DND-41 (cell line): ENCODE data around the gene KNTC1.

Experiments
- ATAC-seq: fragments of 200-7000 bp; cut with Tn5 transposase; 3 replicates; pipeline ENCODE4 v1.9.1; 2021; ENCODE audit warnings: low read depth; ENCODE audit not compliant: insufficient read depth
- DNase-seq: peaks from one replicate; pipeline ENCODE4 v3.0.0-alpha.2; 2020
- H2AFZ ChIP-seq: 2 replicates; pipeline ENCODE4 v1.6.0; 2012; ENCODE audit warnings: low read depth, low read length
- H3K27ac ChIP-seq: 2 replicates; pipeline ENCODE4 v1.5.1; 2012; ENCODE audit warnings: low read length, inconsistent platforms
- H3K27me3 ChIP-seq: fragments of 200-600 bp; sonication (generic); 2 replicates; pipeline ENCODE4 v1.6.0; 2012; ENCODE audit warnings: low read length, mild to moderate bottlenecking, inconsistent platforms; ENCODE audit not compliant: insufficient read depth, poor library complexity
- H3K36me3 ChIP-seq: 2 replicates; pipeline ENCODE4 v1.5.1; 2012; ENCODE audit warnings: low read length, inconsistent platforms; ENCODE audit not compliant: insufficient read depth
- H3K4me1 ChIP-seq: 2 replicates; pipeline ENCODE4 v1.5.1; 2012; ENCODE audit warnings: mild to moderate bottlenecking, low read length; ENCODE audit not compliant: insufficient read depth
- H3K4me2 ChIP-seq: 2 replicates; pipeline ENCODE4 v1.6.0; 2012; ENCODE audit warnings: mild to moderate bottlenecking, moderate library complexity, low read length, inconsistent platforms; ENCODE audit not compliant: insufficient read depth
- H3K4me3 ChIP-seq, 2 experiments: fragments of 200-600 bp in 1 of 2; shearing (Covaris generic) in 1 of 2; 2 replicates each; pipeline ENCODE4 v1.5.1; 2012 to 2016; ENCODE audit warnings: inconsistent platforms in 2 of 2, low read length in 2 of 2, mild to moderate bottlenecking in 2 of 2, low read depth in 1 of 2, moderate library complexity in 1 of 2
- H3K79me2 ChIP-seq: 2 replicates; pipeline ENCODE4 v1.6.0; 2012; ENCODE audit warnings: low read length, inconsistent platforms; ENCODE audit not compliant: insufficient read depth
- H3K9ac ChIP-seq: 2 replicates; pipeline ENCODE4 v1.6.0; 2012; ENCODE audit warnings: low read depth, mild to moderate bottlenecking, inconsistent platforms, low read length, moderate library complexity
- H3K9me3 ChIP-seq: 2 replicates; pipeline ENCODE4 v1.5.1; 2012; ENCODE audit warnings: low read length, moderate library complexity, mild to moderate bottlenecking, inconsistent platforms; ENCODE audit not compliant: insufficient read depth, severe bottlenecking
- H4K20me1 ChIP-seq: 2 replicates; pipeline ENCODE4 v1.6.0; 2012; ENCODE audit warnings: low read length; ENCODE audit not compliant: insufficient read depth
- EZH2 ChIP-seq: IDR thresholded peaks from 3 replicates; pipeline ENCODE4 v1.6.1; 2012; ENCODE audit warnings: borderline replicate concordance, low read depth, mild to moderate bottlenecking, moderate library complexity, low read length, inconsistent platforms; ENCODE audit not compliant: severe bottlenecking
- TF ChIP-seq, protein P1 (sequence below): IDR thresholded peaks from 2 replicates; pipeline ENCODE4 v1.5.1; 2012; ENCODE audit warnings: borderline replicate concordance, low read length, moderate library complexity, mild to moderate bottlenecking; ENCODE audit not compliant: poor library complexity, severe bottlenecking; ENCODE audit errors: extremely low read depth

The KNTC1 gene

DNA sequence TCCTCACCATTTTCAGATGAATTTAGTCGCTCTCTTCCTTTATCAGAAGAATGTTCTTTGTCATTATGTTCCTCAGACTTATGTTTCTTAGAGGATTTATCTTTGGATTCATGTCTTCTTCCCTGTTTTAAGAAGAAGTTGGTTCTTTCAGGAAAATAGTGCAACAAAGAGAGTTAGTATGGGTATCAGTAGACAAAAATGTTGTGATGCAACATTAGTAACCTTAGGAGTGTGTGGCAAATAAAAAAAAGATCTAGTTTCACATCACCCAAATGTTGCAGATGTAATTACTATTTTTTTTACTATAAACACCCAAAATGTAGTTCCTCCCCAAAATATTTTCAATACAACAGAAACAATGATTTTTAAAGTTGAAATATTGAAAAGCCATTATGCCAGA is 8.1 kb upstream of the KNTC1 start:
- TF ChIP-seq EZH2, result no peak
- TF ChIP-seq, protein P1, sequence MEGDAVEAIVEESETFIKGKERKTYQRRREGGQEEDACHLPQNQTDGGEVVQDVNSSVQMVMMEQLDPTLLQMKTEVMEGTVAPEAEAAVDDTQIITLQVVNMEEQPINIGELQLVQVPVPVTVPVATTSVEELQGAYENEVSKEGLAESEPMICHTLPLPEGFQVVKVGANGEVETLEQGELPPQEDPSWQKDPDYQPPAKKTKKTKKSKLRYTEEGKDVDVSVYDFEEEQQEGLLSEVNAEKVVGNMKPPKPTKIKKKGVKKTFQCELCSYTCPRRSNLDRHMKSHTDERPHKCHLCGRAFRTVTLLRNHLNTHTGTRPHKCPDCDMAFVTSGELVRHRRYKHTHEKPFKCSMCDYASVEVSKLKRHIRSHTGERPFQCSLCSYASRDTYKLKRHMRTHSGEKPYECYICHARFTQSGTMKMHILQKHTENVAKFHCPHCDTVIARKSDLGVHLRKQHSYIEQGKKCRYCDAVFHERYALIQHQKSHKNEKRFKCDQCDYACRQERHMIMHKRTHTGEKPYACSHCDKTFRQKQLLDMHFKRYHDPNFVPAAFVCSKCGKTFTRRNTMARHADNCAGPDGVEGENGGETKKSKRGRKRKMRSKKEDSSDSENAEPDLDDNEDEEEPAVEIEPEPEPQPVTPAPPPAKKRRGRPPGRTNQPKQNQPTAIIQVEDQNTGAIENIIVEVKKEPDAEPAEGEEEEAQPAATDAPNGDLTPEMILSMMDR, result no peak

DNA sequence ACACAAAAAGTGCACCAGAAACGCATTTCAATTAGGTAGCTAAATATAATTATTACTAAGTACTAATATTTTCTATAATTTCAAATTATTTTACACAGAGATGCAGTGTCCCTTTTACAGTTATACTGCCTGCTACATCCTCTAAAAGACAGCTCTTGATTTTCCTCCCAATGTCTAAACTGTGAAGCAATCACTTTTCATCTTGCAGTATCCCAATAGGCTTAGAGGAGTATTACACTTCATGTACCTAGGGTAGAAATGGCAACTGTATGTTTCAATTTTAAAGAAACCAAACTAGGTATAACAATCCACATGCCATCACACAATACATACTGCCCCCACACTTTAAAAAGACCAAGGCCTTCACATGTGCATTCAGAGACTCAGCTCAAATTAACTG is 7.6 kb upstream of the KNTC1 start:
- Histone ChIP-seq H3K4me1 (peaks cover 32% of the 10 kb centered on the region), H3K27ac (no peak overlapping the region), H4K20me1 (peaks cover 68% of the 10 kb centered on the region), H3K9me3 (no peaks in the 10 kb centered on the region), H3K27me3 (no peaks in the 10 kb centered on the region), H3K4me2 (no peak overlapping the region; the same call in 1 of the 2 replicates), H3K4me3 (no peak overlapping the region), H3K36me3 (peaks cover 99% of the 10 kb centered on the region), H3K79me2 (peaks cover 99% of the 10 kb centered on the region), H3K9ac (no peak overlapping the region), H2AFZ (no peak overlapping the region)
- DNase-seq (no peak), ATAC-seq (0 out of 3 replicates have a peak, but pooled peaks have one; percentile 39)
- no peak for TF ChIP-seq EZH2
- TF ChIP-seq, protein P1, result no peak

More for the DNA sequence above, 8.1 kb upstream of the KNTC1 start:
- Histone ChIP-seq H3K4me3 (no peak overlapping the region), H3K4me1 (peaks cover 27% of the 10 kb centered on the region), H3K79me2 (peaks cover 97% of the 10 kb centered on the region), H3K9ac (no peak overlapping the region), H3K27me3 (no peaks in the 10 kb centered on the region), H3K9me3 (no peaks in the 10 kb centered on the region), H2AFZ (no peak overlapping the region), H3K27ac (no peak overlapping the region), H4K20me1 (peaks cover 64% of the 10 kb centered on the region), H3K4me2 (no peak overlapping the region), H3K36me3 (peaks cover 99% of the 10 kb centered on the region)
- ATAC-seq (no peak), DNase-seq (no peak)

DNA sequence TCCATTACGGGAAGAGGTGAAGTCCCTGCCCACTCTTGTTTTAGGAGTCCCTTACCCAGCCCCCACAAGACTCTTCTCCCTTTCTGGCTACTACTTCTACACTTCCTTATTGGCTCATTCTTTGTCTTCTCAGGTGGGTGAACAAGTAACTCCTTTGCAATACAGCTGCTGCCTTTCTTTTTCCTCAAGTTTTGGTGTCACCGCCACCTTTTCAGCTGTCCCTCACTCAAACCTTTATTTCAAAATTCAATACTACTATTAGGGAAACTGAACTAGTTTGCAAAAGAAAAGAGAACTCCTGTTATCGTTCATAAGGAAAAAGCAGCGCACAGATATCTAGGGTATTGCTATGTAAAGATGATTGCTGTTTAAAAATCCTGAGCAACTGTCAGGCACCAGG is 6.4 kb upstream of the KNTC1 start:
- Histone ChIP-seq H3K9me3 (no peaks in the 10 kb centered on the region), H3K27ac (no peak overlapping the region), H4K20me1 (peaks cover 70% of the 10 kb centered on the region), H3K4me3 (no peak overlapping the region), H3K79me2 (peaks cover 99% of the 10 kb centered on the region), H3K9ac (no peak overlapping the region), H3K27me3 (no peaks in the 10 kb centered on the region), H3K4me2 (no peak overlapping the region), H2AFZ (no peak overlapping the region), H3K4me1 (peaks cover 44% of the 10 kb centered on the region), H3K36me3 (peaks cover 97% of the 10 kb centered on the region)
- ATAC-seq (no peak), DNase-seq (no peak)
- TF ChIP-seq EZH2, result no peak
- TF ChIP-seq, protein P1, result no peak
